Measurements from ENCODE around the gene ASB6. TPM values are rescaled to one million over a fixed set of nuclear protein-coding genes. Genes with fewer than 3 reads are reported as not detected.

The ASB6 gene
- total RNA-seq, 1 donor from 2014 or later = 17.4 TPM

DNA sequence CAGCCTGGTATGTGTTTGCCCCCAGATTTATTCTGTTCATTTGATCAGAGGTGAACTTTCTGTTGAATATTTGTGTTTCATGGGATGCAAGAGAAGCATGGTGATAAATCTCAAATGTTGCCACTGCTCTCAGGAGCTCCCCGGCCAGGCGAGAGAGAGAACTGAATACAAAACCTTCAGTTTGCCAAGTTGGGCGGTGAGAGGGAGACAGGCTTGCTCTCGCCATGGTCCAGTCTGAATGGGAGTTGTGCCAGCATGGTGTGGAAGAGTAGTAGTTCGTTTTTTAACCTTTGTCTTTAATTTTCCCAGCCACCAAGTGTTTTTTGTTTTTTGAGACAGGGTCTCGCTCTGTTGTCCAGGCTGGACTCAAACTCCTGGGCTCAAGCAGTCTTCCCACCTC, 13.2 kb downstream of the ASB6 start:
- Mint-ChIP-seq H3K4me3 (ENCODE audit: unreplicated experiment) (no peak overlapping the region), H3K27ac (ENCODE audit: unreplicated experiment) (peak overlapping the region; percentile 36), H3K27me3 (ENCODE audit: low read depth) (no peaks in the 10 kb centered on the region), H3K4me1 (ENCODE audit: low read depth) (peaks cover 54% of the 10 kb centered on the region), H3K36me3 (ENCODE audit: low read depth) (peaks cover 2% of the 10 kb centered on the region), H3K9me3 (ENCODE audit: low read depth) (no peaks in the 10 kb centered on the region)
- no peak for TF ChIP-seq CTCF (IDR thresholded peaks at IDR 0.05)
- DNase-seq (ENCODE audit: low spot score) = no peak

DNA sequence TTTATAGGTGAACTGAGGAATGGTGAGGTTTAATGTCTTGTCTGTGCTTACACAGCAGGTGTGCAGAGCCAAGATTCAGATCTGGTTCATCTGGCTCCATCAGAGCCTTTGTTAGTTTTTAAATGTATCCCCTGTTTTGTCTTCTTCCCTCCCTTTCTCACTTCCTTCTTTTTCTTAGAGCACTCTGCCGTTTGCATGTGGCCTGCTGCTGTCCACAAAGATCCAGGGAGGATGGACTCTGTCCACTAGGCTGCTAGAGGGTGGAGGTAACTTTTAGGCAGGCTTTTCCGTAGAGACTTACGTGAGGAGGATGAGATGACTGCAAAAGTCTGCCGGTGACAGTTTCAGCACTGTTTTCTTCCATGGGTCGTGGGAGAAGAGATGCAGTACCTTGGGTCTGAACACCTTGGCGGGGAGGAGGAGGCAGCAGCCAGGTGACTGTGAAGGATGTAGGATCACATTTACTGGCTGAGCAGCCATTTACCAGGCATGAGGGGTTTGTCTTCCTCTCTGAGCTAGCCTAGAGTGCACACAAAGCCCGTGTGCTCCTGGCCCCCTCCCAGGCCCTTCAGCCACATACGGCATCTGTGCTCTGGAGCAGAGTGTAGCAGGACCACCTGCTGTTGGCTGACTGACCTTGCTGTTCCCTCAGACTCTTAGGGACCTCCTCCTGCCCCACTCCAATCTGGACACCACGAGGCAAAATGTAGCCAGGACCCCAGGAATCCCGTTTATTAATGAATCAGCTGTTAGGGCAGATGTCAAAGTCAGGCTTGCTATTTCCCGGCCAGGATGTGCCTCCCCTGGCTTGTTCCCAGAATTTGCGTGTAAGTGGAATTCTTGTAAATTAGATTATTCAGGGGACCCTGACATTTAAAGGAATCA, 14.2 kb downstream of the ASB6 start:
- DNase-seq (ENCODE audit: low spot score) = no peak
- peaks cover 2% of the 10 kb centered on the region for H3K36me3 Mint-ChIP-seq (ENCODE audit: low read depth)
- H3K4me3 Mint-ChIP-seq (ENCODE audit: unreplicated experiment) = peak overlapping the region; percentile 92
- H3K4me1 Mint-ChIP-seq (ENCODE audit: low read depth) = peaks cover 57% of the 10 kb centered on the region
- peak overlapping the region; percentile 94 for H3K27ac Mint-ChIP-seq (ENCODE audit: unreplicated experiment)
- H3K27me3 Mint-ChIP-seq (ENCODE audit: low read depth) = no peaks in the 10 kb centered on the region
- H3K9me3 Mint-ChIP-seq (ENCODE audit: low read depth) = no peaks in the 10 kb centered on the region
- no peak for TF ChIP-seq CTCF (IDR thresholded peaks at IDR 0.05)

DNA sequence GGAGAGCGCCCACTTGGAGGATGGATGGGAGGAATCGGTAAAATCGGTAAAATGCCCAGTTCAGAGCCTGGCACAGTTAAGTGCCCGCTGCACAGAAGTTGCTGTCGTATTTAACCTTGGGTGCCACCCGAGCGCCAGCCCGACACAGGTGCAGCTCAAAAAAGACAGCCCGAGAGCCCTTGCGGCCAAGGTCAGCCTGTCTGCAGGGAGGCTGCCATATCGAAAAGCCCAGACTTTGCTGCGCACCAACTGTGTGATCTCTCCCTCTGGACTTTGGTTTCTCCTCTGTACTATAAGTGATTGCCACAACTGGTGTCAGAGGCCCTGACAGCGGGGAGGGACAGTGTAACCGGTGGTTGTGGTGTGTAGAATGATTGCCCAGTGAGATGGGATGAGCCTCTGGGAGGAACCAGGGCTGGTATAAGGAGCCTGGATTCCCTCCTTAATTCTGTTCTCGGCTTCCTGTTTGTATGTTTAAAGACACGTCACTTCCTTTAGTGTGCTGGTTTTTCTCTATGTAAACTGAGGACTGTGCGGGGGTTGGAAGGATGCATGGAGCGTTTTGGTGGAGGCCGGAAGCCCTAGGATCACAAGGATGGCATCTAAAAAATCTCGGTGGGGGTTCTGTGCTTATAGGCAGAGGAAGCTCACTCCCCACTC, 15.2 kb downstream of the ASB6 start:
- TF ChIP-seq CTCF (IDR thresholded peaks at IDR 0.05) = peak; percentile 24
- H3K4me1 Mint-ChIP-seq (ENCODE audit: low read depth) = peaks cover 54% of the 10 kb centered on the region

GRCh38 chr9:129626079-129626624, 15.8 kb downstream of the ASB6 start, which contains the start of gene NTMT1:
NTMT1 (plus strand) TSS chr9:129626163; CDS start chr9:129632704, 6,541 bp downstream.
- Mint-ChIP-seq H3K27me3 (ENCODE audit: low read depth) (no peaks in the 10 kb centered on the region), H3K36me3 (ENCODE audit: low read depth) (no peaks in the 10 kb centered on the region), H3K4me3 (ENCODE audit: unreplicated experiment) (peak within 1 kb of the TSS; percentile 92), H3K4me1 (ENCODE audit: low read depth) (peaks cover 48% of the 10 kb centered on the region), H3K27ac (ENCODE audit: unreplicated experiment) (peak within 1 kb of the TSS; percentile 94), H3K9me3 (ENCODE audit: low read depth) (no peaks in the 10 kb centered on the region)
- no peak for TF ChIP-seq CTCF (IDR thresholded peaks at IDR 0.05)
- DNase-seq (ENCODE audit: low spot score) = no peak

More for the DNA sequence above, 15.2 kb downstream of the ASB6 start:
- Mint-ChIP-seq H3K36me3 (ENCODE audit: low read depth) (no peaks in the 10 kb centered on the region), H3K27me3 (ENCODE audit: low read depth) (no peaks in the 10 kb centered on the region), H3K9me3 (ENCODE audit: low read depth) (no peaks in the 10 kb centered on the region), H3K4me3 (ENCODE audit: unreplicated experiment) (peak overlapping the region; percentile 92), H3K27ac (ENCODE audit: unreplicated experiment) (peak overlapping the region; percentile 94)
- DNase-seq (ENCODE audit: low spot score) = no peak

DNA sequence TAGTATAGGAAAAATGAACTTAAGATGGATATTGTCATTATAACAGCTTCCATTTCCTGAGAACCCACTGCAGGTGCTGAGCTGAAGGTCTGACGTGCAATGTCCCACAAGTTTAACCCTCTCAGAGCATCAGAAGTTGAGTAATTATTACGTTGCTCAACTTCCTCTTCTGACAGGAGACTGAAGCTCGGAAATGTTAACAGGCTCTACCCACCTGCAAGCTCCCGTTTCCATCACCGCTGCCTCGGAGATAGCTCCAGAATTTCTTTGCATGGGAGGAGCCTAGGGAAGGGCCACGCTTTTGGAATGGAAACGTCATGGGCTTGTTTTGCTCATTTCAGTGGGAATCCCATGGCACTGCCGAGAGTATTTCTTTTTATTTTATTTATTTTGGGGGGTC, 17.0 kb downstream of the ASB6 start:
- Mint-ChIP-seq H3K4me1 (ENCODE audit: low read depth) (peaks cover 40% of the 10 kb centered on the region), H3K27ac (ENCODE audit: unreplicated experiment) (no peak overlapping the region), H3K27me3 (ENCODE audit: low read depth) (no peaks in the 10 kb centered on the region), H3K4me3 (ENCODE audit: unreplicated experiment) (peak overlapping the region; percentile 16), H3K36me3 (ENCODE audit: low read depth) (no peaks in the 10 kb centered on the region), H3K9me3 (ENCODE audit: low read depth) (no peaks in the 10 kb centered on the region)
- TF ChIP-seq CTCF (IDR thresholded peaks at IDR 0.05) = no peak
- DNase-seq (ENCODE audit: low spot score) = no peak
